Mesothelial cell of epicardium (in vitro differentiated cells): ENCODE results near the gene FAHD2A. TPM values are rescaled to one million over a fixed set of nuclear protein-coding genes. Genes with fewer than 3 reads are reported as not detected.
"Not testable (repeated sequence)": the region's sequence is repeated elsewhere in the genome, so short reads cannot be mapped to it uniquely, and the experiment has no call there.

Experiments
- DNase-seq, 2 experiments: peaks; one replicate each; pipeline ENCODE4 v3.0.0; 2021; ENCODE audit warnings: low spot score in 2 of 2; ENCODE audit not compliant: unreplicated experiment in 2 of 2
- H3K27ac Mint-ChIP-seq: 2 replicates; pipeline ENCODE4 v1.8.0; 2021; ENCODE audit warnings: mixed read lengths
- H3K27me3 Mint-ChIP-seq: 2 replicates; pipeline ENCODE4 v1.8.0; 2021; ENCODE audit warnings: low read depth, mixed read lengths
- H3K36me3 Mint-ChIP-seq: 2 replicates; pipeline ENCODE4 v1.8.0; 2021; ENCODE audit warnings: mixed read lengths
- H3K4me1 Mint-ChIP-seq: 2 replicates; pipeline ENCODE4 v1.8.0; 2021; ENCODE audit warnings: mixed read lengths
- H3K4me3 Mint-ChIP-seq: 2 replicates; pipeline ENCODE4 v1.8.0; 2021; ENCODE audit warnings: mild to moderate bottlenecking, moderate library complexity, mixed read lengths
- H3K9me3 Mint-ChIP-seq: 2 replicates; pipeline ENCODE4 v1.8.0; 2021; ENCODE audit warnings: mixed read lengths
- CTCF ChIP-seq: fragments of 200-600 bp; sonication (generic); IDR thresholded peaks from one replicate; pipeline ENCODE4 v1.5.0; 2021; ENCODE audit warnings: antibody characterized with exemption; ENCODE audit not compliant: unreplicated experiment
- total RNA-seq: library from RNA; stranded (reverse); gene quantifications from 3 replicates; pipeline ENCODE4 v1.2.1, GENCODE V29; 2021

Gene FAHD2A
- total RNA-seq, 1 donor from 2014 or later: 43.5 TPM

DNA sequence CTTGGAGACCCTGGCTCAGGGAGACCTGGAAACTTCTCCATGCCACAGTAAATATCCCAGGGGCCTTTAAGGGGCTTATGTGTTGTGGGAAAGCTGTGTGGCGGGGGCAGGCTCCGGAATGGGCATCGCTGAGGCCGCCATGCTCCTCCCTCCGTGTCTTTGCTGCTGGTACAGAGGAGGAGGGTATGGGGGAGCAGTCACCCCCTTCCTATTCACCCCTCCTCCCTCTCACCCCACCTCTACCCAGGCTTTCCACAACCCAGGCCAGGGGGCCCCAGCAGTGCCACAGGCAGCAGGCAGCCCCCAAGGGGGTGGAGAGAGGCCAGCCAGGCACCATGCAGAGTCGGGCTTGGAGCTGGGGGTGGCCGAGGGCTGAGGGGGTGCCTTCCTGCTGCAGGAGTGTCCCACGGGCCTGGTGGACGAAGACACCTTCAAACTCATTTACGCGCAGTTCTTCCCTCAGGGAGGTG lies 28.0 kb upstream of the FAHD2A start:
- Mint-ChIP-seq H3K4me1 (no peaks in the 10 kb centered on the region), H3K9me3 (no peaks in the 10 kb centered on the region), H3K27me3 (peaks cover 31% of the 10 kb centered on the region), H3K4me3 (no peak overlapping the region), H3K36me3 (no peaks in the 10 kb centered on the region), H3K27ac (no peak overlapping the region)
- no peak for DNase-seq
- TF ChIP-seq CTCF: no peak

- H3K4me3 Mint-ChIP-seq: no peak overlapping the region
- no peaks in the 10 kb centered on the region for H3K4me1 Mint-ChIP-seq
- DNase-seq: no peak
- no peak for TF ChIP-seq CTCF
- H3K36me3 Mint-ChIP-seq: no peaks in the 10 kb centered on the region
- H3K27me3 Mint-ChIP-seq: peaks cover 34% of the 10 kb centered on the region
- H3K9me3 Mint-ChIP-seq: no peaks in the 10 kb centered on the region
- H3K27ac Mint-ChIP-seq: no peak overlapping the region
Observed at GRCh38 chr2:95374921-95375471, 27.5 kb upstream of the FAHD2A start.

DNA sequence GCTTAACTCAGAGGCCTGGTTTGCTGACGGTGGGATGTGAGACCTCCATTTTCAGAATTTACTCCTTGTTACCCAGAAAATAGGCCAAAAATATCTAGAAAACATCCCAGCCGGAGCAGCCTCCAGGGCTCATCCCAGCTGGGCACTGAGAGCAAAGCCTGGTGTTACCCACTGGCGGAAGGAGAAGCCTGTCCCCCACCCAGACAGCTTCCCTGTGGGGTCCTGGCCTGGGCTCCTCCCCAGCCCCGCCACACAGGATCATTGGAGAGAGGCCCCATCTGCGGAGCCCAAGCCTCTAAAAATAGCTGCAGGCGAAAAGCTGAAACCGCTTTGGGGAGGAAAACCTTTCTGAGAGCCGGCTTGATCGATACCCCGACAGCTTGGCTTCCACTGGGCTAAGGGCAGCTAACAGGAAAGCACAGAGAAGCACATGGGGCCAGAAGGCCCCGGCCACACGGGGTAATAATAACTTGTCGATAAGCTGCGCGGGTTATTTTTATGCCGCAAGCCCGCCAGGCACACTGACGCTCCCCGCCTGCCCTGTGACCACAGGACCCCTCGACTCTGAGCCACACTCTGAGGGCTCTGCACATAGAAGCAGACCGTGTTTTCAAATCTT lies 26.9 kb upstream of the FAHD2A start:
- no peak for TF ChIP-seq CTCF
- Mint-ChIP-seq H3K4me3 (no peak overlapping the region), H3K4me1 (no peaks in the 10 kb centered on the region), H3K27me3 (peaks cover 35% of the 10 kb centered on the region), H3K27ac (no peak overlapping the region), H3K36me3 (no peaks in the 10 kb centered on the region), H3K9me3 (no peaks in the 10 kb centered on the region)
- no peak for DNase-seq

- no peak for TF ChIP-seq CTCF
- H3K9me3 Mint-ChIP-seq: no peaks in the 10 kb centered on the region
- no peak overlapping the region for H3K27ac Mint-ChIP-seq
- no peaks in the 10 kb centered on the region for H3K36me3 Mint-ChIP-seq
- peaks cover 37% of the 10 kb centered on the region for H3K27me3 Mint-ChIP-seq
- no peak overlapping the region for H3K4me3 Mint-ChIP-seq
- H3K4me1 Mint-ChIP-seq: no peaks in the 10 kb centered on the region
- no peak for DNase-seq
Observed at GRCh38 chr2:95376311-95377215, 25.9 kb upstream of the FAHD2A start.

DNA sequence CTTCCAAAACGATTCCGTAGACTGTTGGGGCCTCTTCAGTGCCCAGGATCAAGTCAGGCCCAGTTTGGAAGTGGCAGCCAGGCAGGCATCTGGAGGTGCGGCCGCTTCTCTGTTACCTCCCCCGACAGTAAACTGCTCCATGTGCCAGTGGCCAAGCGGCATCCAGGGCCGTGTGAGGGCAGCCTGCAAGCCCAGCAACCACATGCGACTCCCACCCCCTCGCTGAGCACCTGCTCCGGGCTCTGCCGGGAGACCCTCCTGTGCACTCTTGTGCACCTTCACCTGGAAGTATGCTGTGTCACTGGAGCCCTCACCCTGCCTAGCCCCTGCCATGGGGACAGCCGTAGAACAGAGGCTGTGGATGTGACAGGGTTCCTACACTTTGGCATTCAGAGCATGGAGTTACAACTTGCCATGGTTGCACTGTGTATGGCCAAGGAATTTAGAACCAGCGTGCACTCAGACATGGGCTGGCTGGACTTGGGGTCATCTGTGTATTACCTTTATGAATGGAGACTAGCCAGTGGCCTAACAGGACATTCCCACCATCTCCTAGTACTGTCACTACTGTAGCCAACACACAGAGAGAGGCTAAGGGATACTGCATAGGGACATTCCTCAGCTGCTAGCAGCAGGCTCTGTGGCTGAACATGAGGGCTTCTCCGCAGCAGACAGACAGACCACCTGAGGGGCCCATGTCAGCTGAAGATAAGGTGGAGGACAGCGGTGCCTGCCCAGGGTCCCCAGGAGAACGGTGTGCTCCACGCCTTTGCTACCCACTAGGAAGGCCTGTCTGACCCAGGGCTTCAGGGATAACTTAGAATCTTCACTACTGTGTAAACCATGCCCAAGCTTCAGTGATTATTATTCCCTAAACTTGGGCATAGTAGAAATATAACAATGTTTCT lies 25.0 kb upstream of the FAHD2A start:
- no peaks in the 10 kb centered on the region for H3K4me1 Mint-ChIP-seq
- H3K36me3 Mint-ChIP-seq: no peaks in the 10 kb centered on the region
- peaks cover 36% of the 10 kb centered on the region for H3K27me3 Mint-ChIP-seq
- no peaks in the 10 kb centered on the region for H3K9me3 Mint-ChIP-seq
- DNase-seq: no peak
- TF ChIP-seq CTCF: no peak
- no peak overlapping the region for H3K4me3 Mint-ChIP-seq
- no peak overlapping the region for H3K27ac Mint-ChIP-seq

DNA sequence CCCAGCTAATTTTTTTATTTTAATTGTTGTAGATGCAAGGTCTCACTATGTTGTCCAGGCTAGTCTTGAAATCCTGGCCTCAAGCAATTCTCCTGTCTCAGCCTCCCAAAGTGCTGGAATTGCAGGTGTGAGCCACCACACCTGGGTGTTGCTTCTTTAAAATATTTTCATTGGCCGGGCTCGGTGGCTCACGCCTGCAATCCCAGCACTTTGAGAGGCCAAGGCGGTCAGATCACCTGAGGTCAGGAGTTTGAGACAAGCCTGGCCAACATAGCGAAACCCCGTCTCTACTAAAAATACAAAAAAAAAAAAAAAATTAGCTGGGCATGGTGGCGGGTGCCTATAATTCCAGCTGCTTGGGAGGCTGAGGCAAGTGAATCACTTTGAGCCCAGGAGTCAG lies 24.2 kb upstream of the FAHD2A start:
- H3K27me3 Mint-ChIP-seq: peaks cover 33% of the 10 kb centered on the region
- H3K9me3 Mint-ChIP-seq, H3K36me3 Mint-ChIP-seq, DNase-seq, H3K4me3 Mint-ChIP-seq, H3K27ac Mint-ChIP-seq, H3K4me1 Mint-ChIP-seq: not testable (repeated sequence)
